Gastroesophageal sphincter (tissue), 3 donors: ENCODE data around the gene HS3ST1.

Source experiments
- CTCF ChIP-seq, 4 experiments: fragments of 200-600 bp in 2 of 4; fragments of 450-650 bp in 2 of 4; sonication (generic) in 1 of 4; IDR thresholded peaks; one replicate each; pipeline ENCODE4 v1.5.1; 2017 to 2019; ENCODE audit warnings: antibody characterized with exemption in 4 of 4, mild to moderate bottlenecking in 2 of 4, moderate library complexity in 2 of 4
- EP300 ChIP-seq: sonication (generic); formaldehyde crosslinking; IDR thresholded peaks from one replicate; pipeline ENCODE4 v1.6.1; 2017; ENCODE audit warnings: antibody characterized with exemption, mild to moderate bottlenecking
- POLR2A ChIP-seq, 2 donors: fragments of 450-650 bp; IDR thresholded peaks; one replicate each; pipeline ENCODE4 v1.6.1; 2017; ENCODE audit warnings: antibody characterized with exemption in 2 of 2, mild to moderate bottlenecking in 2 of 2, moderate library complexity in 1 of 2
- POLR2AphosphoS5 ChIP-seq: sonication (generic); formaldehyde crosslinking; IDR thresholded peaks from one replicate; pipeline ENCODE4 v1.6.1; 2017; ENCODE audit warnings: antibody characterized with exemption

DNA sequence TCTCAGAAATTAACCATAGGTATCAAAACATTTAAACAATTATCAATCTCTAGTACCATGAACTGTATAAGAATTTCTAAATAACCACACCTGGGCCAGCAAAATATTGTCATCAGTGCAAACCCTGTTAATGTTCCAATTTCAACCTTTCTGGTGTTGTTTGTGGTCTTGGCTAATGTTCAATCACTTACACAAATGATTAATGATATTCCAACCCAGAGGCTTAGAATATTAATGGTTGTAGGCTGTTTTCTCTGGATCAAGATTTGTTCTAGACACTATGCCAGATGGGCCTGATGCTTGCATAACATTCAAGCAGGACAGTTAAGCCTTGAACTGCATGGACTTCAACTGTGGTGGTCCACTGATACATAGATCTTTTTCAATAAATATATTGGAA, 69.1 kb downstream of the HS3ST1 start:
- no peak for TF ChIP-seq CTCF (IDR thresholded peaks at IDR 0.05)
- no peak for TF ChIP-seq POLR2A (IDR thresholded peaks at IDR 0.05)
- no peak for TF ChIP-seq POLR2AphosphoS5
- TF ChIP-seq EP300 = no peak
